GM18505 (cell line): ENCODE measurements around the gene SLC22A3.
"Not testable (repeated sequence)": the region's sequence is repeated elsewhere in the genome, so short reads cannot be mapped to it uniquely, and the experiment has no call there.

Experiments used
- ATAC-seq: cut with Tn5 transposase; IDR thresholded peaks from one replicate; pipeline ENCODE4 v1.9.1; 2021; ENCODE audit not compliant: unreplicated experiment
- POLR2A ChIP-seq: IDR thresholded peaks from 4 replicates; pipeline ENCODE4 v1.6.1; 2011; ENCODE audit warnings: borderline replicate concordance; ENCODE audit not compliant: insufficient read depth, insufficient read length; ENCODE audit errors: extremely low read depth

The SLC22A3 gene

DNA sequence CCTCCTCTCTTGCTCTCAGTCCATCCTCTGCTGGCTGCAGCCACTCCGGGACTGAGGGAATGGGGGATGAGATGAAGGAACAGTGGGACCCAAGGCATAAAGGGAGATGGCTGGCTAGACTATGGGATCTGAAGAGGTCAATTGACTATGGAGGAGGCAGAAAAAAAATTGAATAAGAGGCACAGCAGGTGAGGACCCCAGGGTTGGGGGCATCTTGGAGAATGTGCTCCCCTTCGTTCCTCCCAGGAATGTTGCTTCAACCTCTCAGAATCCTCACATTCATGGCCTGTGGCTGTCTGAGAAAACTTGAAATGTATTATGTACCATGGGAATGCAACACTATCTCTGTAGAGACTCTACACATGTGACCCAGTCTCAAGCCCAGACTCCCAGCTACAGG, 121.0 kb downstream of the SLC22A3 start:
- TF ChIP-seq POLR2A = no peak
- ATAC-seq = no peak

DNA sequence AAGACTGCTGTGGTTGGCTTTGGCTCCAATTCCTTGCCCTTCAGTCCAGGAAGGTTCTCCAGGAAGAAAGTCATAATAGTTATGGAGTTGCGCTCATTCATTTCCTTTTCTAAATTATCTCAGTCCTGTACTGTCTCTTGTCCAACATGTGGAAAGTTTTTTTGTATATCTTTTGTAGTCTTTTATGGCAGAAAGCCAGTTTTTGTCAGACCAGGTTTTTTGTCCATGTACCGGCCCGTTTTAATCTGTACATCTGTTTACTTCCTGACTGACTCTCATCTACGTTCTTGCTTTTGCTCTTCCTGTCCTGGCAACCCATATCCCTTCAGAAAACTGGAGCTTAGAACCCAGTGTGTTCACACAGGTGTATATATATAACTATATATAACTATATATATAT, 127.9 kb downstream of the SLC22A3 start:
- ATAC-seq = not testable (repeated sequence)

DNA sequence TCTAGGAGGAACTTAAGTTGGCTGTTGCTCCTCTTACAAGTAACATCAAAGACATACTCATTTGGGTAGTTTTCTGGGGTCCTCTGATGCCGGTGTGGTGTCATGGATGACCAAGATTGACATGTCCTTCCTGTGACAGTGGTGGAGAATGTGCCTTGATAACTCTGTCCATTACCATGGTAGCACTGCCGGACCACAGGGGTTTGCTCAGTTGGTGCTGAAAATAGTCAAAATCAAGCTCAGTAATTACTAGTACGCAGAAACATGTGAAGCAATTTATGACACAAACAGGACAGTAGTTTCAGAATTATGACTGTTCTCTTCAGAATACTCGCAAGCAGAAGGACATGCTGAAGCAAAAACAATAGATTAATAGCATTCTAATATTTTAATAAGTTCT, 128.9 kb downstream of the SLC22A3 start:
- not testable (repeated sequence) for ATAC-seq

DNA sequence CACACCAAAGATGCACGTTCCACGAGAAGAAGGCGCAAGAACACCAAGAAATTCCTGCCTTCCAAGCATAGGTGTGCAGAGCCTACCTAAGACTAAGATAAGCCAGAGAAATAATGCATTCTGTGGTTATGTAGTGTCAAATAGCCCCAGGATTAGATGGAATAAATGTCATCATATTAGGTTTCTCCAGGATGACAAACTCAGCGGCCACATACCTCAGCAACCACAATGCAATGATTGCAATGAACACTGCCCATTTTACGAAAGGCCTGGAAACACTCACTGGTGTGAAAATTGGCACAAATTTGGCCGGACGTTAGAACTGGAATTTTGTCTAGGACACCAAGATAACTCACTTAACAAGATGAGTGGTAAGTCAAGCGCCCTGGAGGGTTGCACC, 129.7 kb downstream of the SLC22A3 start:
- no peak for TF ChIP-seq POLR2A
- no peak for ATAC-seq

DNA sequence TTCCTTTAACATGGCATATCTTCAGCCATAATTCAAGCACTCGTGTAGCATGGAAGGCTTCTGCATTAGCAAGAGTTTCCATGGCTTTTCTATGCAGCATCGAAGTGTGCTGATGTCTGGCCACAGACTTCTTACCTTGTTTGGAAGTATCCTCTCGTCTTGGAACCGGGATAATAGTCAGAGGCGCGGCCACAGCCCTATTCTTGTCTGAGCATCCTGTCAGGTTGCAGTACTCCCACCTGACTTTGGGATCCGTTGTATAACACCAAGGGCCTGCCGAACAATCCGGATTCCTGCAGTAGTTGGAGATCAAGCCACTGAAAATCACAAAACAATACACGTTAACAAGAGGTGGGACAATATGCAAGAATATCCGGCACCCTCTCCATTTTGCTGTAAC, 138.9 kb downstream of the SLC22A3 start:
- no peak for ATAC-seq
- no peak for TF ChIP-seq POLR2A

DNA sequence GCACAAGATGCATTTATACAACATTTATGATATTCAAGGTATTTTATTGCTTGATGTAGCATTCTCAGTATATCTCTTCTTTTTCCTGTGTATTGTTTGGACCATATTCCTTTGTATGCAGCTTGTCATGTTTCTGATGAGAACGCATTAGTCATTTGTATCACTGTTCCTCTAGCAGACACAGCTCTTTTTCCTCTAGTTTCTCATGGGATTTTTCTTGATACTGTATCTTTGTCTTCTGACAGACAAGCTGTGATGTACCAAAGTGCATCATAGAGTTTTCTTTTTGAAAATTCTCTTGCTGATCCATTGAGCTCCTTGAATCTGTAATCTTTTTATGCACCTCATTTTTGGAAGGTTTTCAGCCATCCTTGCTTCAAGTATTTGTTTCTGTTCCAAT, 140.9 kb downstream of the SLC22A3 start:
- no peak for ATAC-seq
- TF ChIP-seq POLR2A = no peak

DNA sequence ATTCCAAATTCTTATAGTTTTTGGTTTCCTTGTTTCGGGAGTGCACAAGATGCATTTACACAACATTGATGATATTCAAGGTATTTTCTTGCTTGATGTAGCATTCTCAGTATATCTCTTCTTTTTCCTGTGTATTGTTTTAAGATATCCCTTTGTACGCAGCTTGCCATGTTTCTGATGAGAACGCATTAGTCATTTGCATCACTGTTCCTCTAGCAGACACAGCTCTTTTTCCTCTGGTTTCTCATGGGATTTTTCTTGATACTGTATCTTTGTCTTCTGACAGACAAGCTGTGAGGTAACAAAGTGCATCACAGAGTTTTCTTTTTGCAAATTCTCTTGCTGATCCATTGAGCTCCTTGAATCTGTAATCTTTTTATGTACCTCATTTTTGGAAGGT, 146.4 kb downstream of the SLC22A3 start:
- TF ChIP-seq POLR2A = no peak

DNA sequence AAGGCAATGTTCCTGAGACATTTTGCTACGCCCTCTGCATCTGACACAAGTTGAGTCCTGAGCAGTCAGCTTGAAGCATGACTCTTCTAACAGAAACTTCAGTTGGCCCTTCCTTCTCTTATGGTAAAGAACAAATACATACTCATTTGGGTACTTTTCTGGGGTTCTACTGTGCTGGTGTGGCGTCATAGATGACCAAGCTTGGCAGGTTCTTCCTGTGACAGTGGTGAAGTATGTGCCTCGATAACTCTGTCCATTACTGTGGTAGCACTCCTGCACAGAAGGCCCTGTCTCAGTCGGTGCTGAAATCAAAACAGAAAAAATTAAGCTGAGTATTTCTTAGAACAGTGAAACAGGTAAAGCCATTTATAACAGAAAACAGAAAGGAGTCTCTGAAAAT, 152.5 kb downstream of the SLC22A3 start:
- no peak for ATAC-seq
- no peak for TF ChIP-seq POLR2A

More for the DNA sequence above, 146.4 kb downstream of the SLC22A3 start:
- no peak for ATAC-seq
